GM18870 (cell line): ENCODE results near the gene KLK1.

Experiments
- ATAC-seq: cut with Tn5 transposase; IDR thresholded peaks from one replicate; pipeline ENCODE4 v1.9.1; 2021; ENCODE audit warnings: moderate library complexity; ENCODE audit not compliant: unreplicated experiment

KLK1 gene

DNA sequence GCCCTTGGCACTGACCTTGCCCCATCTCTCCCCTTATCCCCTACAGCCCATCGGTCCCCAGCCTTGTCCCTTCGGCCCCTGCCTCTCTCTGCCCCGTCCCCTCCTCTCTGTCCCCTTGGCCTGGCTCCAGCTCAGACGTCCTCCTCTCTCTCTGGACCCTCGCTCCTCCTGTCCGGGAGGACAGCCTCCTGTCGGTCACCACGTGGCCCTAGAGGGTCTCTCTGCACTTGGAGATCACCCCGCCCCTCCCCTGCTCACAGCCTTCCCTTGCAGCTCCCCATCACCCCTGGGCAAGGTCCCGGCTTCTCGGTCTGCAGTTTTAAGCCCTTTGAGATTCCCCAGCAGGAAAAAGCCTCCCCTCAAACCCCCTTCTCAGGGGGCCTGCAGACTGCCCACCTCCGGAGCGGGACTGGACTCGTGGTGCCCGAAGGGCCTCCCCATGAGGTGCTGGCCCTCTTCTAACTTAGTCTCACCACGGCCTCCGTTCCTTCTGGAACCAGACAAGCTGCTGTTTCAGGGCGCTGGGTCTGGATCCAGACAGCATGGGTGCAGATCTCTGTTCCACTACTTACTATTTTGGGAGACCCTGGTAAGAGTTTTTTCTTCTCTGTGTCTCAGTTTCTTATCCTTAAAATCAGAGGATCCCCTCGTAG lies 13.1 kb upstream of the KLK1 start:
- ATAC-seq, result no peak

DNA sequence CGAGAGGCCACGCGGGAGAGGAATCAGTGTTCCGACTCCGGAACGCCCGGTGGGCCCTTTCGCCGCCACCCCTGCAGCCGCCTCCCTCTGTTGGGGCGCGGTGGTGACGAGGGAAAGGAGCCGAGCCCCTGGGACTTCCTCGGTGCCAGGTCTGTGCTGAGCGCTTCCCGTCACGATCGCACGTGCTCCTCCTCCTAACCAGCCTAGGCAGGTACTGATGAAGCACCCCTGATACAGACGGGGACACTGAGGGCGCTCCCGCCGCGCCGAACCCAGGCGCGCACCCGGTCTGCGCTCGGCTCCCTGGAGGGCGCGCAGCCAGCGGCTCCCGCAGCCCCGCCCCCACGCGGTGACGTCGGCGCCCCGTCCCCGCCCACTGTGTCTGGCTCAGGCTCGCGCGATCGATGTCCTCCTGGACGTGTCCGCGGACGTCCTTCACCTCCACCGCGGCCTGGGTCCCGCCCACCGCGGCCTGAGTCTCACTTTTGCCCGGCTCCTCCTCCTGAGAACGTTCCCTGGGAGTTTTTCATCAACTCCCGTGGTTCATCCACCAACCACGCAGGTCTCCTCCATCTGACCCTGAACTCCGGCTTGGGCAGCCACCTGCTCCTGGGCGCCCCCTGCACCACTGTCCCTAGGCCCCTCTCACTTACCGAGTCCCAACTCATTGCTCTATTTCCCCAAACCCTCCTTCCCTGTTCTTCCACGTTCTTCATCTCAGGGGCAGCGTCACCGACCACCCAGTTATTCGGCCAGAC lies 12.4 kb upstream of the KLK1 start:
- ATAC-seq, result no peak

DNA sequence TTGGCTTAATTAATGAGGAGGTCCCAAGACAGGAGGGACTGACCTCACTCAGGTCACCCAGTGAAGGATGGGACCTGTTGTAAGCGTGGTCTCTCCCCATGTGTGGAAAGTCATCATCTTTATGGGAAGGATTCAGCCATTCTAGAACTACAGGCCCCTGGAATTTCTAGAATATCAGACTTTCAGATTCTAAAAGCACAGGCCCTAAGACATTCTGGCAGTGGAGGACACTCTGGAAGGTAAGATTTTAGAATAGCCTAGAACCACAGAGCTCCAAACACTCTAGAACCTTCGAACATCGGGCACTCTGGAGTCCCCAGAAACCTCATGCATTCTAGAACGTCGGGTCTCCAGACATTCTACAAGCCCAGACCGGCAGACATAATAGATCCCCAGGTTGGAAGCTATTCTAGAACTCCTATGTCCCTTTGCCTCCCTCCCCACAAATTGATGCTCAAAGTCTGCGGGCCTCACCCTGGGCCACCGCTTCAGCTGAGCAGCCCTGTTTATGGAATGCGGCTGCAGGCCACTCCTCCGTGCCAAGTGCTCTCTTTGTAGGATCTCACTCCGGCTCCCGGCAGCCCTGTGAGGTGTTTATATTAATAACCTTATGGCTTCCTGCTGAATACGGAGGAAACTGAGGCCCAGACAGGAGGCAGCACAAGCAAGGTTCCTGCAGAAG lies 11.7 kb upstream of the KLK1 start:
- no peak for ATAC-seq

DNA sequence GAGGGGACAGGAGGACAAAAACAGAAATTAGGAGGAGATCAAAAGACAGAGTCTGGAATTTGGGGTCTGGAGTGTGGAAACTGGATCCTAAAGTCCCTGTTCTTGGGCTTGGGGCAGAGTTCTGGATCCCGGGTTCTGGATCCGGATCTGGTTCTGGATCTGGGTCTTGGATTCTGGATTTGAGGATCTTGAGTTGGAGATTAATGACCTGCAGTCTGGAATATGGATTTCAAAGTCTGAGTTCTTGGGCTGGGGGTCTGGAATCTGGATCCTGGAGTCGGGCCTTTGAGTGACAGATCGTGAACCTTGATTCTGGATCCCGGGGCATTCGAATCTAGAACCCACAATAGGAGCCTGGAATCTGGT lies 10.2 kb upstream of the KLK1 start:
- ATAC-seq, result no peak

DNA sequence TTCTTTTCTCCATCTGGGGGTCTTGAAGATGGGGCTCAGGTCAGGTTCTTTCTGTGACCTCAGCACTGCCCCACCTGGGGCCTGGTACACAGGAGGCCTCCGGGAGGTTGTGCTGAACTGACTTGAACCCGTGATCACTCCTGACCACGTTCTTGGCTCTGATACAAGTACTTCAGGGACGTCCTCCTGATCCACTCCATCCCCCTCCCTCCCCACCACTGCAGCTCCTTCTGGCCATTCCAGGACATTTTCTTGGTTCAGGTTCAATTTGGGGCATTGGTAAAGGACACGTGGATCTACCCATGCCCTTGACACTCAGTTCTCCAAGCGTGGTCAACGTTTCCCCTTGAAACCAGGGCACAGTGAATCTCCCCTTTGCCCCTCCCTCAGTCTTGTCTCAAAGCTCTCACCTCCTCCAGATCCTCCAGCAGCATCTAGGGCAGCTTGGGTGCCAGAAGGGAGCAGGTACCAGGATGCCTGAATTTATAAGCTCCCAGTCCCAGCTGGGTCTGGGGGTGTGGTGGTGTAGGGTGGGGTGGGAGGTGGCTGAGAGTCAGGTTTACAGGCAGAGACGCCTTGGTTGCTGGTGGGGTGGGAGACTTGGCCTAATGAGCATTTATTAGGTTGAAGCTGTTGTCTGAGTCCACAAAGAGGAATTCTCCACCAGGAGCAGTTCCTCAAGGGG lies 9.7 kb upstream of the KLK1 start, which contains the start of gene KLK15:
TSS of gene KLK15 (minus strand) at position 458 of the 685 bp plus-strand sequence. CDS start 2,082 bp downstream, outside the sequence.
- ATAC-seq, result no peak

DNA sequence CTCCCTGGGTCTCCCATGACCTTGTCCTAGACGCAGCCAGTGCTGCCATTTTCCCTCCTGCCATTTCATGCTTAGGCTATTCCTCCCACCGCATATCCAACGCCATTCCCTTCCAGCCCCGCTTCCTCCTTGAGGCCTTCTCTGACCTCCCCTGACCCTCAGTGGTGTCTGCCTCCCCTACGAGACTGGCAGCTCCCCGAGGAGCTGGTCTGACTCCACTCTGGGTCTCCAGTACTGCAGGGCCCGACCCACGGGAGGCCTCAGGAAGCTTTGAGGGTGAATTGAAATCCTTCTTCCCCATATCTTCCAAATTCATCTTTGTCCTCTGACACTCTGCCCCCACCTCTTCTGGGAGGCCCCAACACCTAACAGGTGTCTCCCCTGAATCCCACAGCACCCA lies 9.1 kb upstream of the KLK1 start:
- no peak for ATAC-seq

DNA sequence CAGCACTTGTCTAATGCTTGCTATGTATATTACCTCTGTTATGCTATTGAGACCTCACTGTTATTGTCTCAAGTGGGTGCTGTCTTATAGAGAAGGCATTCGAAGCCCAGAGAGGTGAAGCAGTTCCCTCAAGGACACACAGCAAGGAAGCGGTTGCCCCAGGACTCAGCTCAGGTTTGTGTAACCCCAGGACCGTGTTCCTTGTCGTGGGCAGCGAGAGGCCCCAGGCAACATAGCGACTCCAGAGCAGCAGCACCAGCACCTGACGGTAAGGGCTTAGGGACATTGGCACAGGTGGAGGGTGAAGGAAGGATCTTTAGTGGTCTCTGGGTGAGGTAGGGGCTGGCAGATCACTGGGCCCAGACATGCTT lies 7.4 kb upstream of the KLK1 start:
- no peak for ATAC-seq

DNA sequence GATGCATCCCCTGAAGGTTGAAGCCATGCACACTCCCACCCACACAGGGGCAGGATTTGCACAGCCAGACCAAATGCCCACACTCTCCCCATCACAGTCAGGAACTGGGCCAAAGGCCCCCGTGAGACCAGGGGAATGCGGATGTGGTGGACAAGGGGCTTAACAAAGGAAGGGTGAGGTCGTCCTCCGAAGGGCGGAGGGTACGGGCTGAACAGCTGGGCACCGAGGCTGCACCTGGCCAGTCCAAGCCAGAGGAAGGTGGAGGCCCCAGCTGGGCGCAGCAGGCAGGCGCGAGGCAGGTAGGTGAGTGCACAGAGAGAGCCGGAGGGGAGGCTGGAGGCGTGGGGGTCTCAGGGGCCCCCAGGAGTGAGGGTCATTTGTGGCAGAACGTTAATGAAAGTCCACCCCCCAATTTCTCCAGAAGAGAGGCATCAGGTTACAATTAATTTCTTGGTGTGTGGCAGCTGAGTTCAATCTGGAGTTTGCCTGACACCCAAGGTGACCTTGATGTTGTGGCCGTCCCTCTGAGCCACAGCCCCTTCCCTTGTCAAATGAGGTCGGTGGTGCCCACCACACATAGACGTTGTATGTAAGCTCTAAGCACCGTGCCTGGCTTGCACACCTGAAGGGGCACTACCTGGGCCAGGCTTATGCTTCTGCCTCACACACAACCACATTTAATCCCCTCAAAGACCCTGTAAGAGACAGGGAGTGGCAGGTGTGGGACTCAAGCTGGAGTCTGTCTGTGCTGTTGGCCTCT lies 6.9 kb upstream of the KLK1 start:
- no peak for ATAC-seq

DNA sequence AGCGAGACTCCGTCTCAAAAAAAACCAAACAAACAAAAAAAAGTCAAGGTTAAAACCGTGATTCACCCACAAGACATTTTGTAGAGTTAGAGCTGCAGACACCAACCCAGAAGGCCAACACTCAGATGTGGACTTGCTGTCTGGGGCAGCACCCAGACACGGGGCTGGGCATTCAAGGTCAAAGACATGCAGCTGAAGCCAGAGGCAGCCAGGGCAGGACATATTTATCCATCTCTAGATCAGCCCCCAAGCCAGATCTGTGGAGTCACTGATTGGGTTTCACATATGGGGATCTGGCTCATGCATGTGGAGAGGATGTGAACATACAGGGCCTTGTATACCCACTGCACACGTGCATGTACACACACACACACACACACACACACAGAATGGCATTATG lies 6.2 kb upstream of the KLK1 start:
- ATAC-seq, result no peak

DNA sequence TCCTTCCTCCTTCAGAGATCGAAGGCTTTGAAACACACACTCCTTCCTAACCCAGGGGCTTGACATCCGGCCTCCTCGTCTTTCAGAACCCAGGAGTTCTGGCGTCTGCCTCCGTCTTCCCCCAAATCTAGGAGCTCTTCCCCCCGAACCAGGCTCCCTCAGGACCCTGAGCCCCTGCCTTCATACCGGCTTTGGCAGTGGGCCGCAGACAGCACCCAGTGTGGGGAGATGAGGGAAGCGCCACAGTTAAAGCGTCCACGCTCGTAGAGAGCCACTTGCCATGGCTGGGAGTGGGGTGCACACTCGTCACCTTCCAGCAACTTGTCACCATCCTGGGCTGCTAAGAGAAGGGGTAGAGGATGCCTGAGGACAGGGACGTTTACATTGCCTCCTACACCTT lies 3.9 kb upstream of the KLK1 start:
- no peak for ATAC-seq

DNA sequence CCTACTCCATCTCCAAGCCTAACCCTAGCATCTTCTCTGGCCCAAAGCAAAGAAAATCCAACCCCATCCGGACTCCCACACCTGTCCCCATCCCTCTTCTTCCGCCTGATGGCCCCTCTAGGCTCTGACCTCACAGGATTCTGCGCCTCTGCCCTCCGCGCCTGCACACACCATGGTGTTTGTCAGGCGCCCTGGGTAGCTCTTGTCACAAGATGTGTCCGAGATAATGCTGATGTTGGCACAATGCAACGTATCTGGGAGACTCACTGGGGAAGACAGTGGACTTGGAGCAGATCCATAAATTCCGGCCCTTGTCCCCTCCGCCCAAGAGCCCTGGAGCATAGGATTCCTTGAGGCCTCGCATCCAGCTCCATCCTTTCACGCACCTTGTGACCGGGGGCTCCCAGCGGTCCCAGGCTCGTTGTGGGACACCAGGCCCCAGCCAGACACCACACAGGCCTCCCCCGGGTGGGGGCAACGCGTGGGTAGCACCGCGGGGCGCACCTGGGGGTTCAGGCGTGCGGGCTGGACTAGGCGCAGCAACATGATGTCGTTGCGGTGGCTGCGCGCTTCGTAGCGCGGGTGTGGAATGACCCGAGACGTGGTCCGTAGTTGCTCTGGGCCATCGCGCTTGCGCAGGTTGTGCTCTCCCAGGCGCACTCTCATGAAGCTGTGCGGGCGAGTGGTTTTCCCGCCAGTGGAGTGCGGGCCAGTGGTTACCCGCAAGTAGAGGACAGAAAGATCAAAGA lies 3.1 kb upstream of the KLK1 start:
- no peak for ATAC-seq

DNA sequence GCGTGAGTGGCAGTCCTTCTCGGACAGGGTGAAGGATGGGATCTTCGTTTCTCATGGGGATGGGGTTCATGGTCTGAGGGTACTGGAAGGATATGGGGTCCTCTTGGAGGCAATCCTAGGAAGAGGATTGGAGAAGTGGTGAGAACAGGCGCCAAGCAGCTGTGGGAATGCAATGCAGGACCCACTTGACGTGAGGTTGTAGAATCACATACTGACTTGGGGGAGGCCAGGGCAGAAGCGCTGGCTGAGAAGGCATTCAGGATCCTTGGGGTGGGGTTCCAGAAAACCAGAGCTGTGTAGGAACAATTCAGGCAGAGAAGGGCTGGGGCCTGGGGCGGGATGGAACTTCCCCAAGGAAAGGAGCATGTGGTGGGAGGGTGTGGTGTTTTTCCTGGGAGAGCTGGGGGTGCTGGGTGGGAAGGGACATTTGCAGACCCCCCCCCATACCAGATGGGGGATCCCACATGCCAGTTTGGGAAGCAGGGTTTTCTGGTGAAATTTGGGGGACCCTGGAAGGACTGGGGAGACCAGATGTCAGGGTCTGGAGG lies 852 bp downstream of the KLK1 start:
- ATAC-seq, result no peak

DNA sequence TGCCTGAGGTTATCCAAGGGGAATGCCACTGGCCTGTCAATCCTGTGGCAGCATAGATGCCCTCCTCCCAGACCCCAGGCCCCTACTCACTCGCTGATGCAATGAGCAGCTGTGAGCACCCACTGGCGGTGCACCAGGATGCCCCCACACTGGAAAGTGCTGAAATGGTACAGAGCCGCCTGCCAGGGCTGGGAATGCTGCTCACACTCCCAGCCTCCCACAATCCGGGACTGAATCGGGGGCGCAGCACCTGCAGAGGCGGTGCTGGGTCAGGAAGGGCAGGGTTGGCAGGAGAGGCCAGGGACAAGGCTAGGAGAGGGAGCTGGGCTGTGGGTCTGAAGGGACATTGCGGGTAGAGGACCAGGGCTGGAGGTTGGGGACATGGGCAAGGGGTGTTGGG lies 2.0 kb downstream of the KLK1 start:
- ATAC-seq, result no peak

DNA sequence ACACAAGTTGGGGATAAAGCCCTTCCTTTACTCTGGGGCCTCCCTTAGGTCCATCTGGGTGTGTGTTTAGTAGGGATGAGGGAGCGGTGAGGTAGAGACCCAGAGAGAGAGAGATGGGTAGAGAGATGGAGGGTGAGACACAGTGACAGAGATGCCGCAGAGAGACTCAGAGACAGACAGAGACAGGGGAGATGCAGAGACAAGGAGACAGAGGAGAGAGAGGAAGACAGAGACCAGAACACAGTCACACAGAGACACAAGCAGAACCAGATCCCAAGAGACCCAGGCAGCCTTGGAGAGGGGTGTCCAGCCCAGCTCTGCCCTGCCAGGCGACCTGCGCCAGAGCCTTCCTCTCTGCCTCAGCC lies 2.4 kb downstream of the KLK1 start:
- ATAC-seq, result no peak

DNA sequence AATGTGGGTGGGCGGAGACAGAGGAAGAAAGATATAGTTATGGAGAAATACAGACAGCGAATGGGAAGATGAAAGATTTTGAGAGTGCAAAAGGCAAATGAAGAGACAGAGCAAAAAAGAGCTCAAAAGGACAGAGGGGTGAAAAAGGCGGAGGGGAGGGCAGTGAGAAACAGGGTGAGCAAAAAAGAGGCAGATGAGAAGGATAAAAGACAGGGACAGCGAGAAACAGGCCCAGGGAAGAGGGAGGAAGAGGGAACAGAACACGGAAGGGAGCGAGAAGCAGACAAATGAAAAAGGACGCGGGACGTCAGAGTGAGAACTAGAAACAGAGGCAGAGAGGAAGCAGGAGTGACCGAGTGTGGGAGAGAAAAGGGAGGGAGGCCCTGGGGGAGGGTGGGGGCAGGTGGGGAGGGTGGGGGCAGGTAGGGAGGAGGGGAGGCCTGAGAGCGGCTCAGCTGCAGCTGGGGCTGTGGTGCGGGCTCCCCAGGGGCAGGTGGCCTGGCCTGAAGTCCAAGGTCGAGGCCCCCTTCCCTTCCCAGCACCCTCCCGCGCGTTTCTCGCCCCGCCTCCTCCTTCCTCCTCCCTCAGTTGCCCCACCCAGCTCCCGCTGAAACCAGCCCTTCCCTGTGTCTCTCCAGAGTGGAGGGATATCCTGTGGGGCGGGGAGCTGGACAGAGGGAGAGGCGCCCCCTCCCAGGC lies 2.9 kb downstream of the KLK1 start:
- ATAC-seq, result no peak

DNA sequence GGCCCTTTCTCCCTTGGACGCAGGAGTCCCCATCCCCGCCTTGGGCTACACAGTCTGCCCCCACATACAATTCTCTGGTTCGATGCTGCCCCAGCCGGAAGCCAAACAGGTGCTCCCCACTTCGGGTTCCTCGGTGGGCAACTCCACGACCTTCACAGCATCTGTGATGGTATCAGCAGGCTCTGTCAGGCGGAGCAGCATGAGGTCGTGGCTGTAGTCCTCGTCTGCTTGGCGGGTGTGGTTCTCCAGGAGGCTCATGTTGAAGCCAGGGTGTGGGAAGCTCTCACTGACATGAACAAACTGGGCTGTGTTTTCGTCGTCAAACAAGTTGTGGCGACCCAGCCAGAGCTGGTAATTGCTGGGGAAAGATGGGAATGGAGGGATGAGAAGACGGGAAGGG lies 3.5 kb downstream of the KLK1 start:
- no peak for ATAC-seq

DNA sequence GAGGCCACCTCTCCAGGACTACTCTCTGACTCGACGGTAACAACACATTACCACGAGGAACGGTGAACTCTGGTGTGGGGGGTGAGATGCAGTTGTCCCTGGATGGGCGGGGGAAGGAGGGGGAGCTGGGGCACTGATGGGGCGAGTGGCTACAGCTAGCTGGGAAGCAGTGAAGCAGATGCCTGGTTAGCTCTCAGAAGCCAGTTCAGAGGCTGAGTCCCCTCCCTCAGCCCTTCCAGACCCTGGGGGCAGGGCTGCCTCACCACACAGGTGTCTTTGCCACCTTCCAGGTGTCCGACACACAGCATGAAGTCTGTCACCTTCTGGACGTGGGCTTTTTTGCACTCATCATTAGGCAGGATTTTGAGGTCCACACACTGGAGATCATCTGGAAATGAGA lies 4.0 kb downstream of the KLK1 start:
- ATAC-seq, result no peak

DNA sequence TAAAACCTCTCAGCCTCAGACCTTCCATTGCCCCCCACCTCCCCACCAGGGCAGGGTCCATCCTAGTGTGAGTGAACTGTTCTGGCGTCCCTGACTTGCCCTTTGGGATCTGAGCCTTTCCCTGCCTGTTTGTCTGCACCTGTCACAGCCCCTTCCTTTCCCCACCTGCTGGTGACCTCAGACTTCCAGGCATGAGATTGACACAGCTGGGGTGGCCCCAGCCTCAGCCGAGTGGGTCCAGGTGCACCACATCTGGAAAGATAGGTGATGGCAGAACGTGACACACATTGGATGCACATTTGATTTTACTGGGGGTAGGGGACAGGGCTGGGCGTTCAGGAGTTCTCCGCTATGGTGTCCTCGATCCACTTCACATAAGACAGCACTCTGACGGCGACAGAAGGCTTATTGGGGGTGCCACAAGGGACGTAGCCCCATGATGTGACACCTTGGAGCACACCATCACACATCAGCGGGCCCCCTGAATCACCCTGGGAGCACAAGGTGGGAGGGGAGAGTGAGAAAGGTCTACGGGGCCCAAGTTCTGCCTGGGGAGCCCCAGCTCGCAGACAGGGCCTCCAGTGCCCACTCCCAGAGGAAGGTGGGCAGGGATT lies 4.6 kb downstream of the KLK1 start:
- no peak for ATAC-seq
